RWPE2 (cell line): ENCODE results near the gene NEMP1.
"Not testable (repeated sequence)": the region's sequence is repeated elsewhere in the genome, so short reads cannot be mapped to it uniquely, and the experiment has no call there.

Experiments
- ATAC-seq: fragments of 200-7000 bp; cut with Tn5 transposase; 3 replicates; pipeline ENCODE4 v1.9.1; 2021; ENCODE audit warnings: low read depth
- DNase-seq: peaks from one replicate; pipeline ENCODE4 v3.0.0-alpha.2; 2020; ENCODE audit warnings: low spot score
- H3K27ac ChIP-seq: fragments of 450-650 bp; 2 replicates; pipeline ENCODE4 v1.5.1; 2017; ENCODE audit warnings: mild to moderate bottlenecking; ENCODE audit not compliant: poor library complexity, severe bottlenecking
- H3K27me3 ChIP-seq: fragments of 250-450 bp; sonication (Bioruptor Pico); 2 replicates; pipeline ENCODE4 v1.5.1; 2021; ENCODE audit warnings: mild to moderate bottlenecking, moderate library complexity; ENCODE audit not compliant: insufficient read depth, poor library complexity, severe bottlenecking
- H3K36me3 ChIP-seq: fragments of 250-450 bp; sonication (Bioruptor Pico); 2 replicates; pipeline ENCODE4 v1.5.1; 2020; ENCODE audit warnings: low read depth, mild to moderate bottlenecking, moderate library complexity
- H3K4me1 ChIP-seq: fragments of 250-450 bp; sonication (Bioruptor Pico); 2 replicates; pipeline ENCODE4 v1.5.1; 2021; ENCODE audit warnings: mild to moderate bottlenecking, moderate library complexity; ENCODE audit not compliant: insufficient read depth, poor library complexity, severe bottlenecking
- H3K4me3 ChIP-seq: fragments of 250-450 bp; sonication (Bioruptor Pico); 2 replicates; pipeline ENCODE4 v1.5.1; 2021; ENCODE audit warnings: mild to moderate bottlenecking, moderate library complexity; ENCODE audit not compliant: severe bottlenecking
- H3K9me3 ChIP-seq: fragments of 250-450 bp; sonication (Bioruptor Pico); 2 replicates; pipeline ENCODE4 v1.5.1; 2021; ENCODE audit warnings: mild to moderate bottlenecking, moderate library complexity; ENCODE audit not compliant: severe bottlenecking
- TF ChIP-seq, protein P1 (sequence below): fragments of 450-650 bp; IDR thresholded peaks from one replicate; pipeline ENCODE4 v1.5.1; 2017; ENCODE audit warnings: mild to moderate bottlenecking, moderate library complexity; ENCODE audit not compliant: poor library complexity, severe bottlenecking

The NEMP1 gene

DNA sequence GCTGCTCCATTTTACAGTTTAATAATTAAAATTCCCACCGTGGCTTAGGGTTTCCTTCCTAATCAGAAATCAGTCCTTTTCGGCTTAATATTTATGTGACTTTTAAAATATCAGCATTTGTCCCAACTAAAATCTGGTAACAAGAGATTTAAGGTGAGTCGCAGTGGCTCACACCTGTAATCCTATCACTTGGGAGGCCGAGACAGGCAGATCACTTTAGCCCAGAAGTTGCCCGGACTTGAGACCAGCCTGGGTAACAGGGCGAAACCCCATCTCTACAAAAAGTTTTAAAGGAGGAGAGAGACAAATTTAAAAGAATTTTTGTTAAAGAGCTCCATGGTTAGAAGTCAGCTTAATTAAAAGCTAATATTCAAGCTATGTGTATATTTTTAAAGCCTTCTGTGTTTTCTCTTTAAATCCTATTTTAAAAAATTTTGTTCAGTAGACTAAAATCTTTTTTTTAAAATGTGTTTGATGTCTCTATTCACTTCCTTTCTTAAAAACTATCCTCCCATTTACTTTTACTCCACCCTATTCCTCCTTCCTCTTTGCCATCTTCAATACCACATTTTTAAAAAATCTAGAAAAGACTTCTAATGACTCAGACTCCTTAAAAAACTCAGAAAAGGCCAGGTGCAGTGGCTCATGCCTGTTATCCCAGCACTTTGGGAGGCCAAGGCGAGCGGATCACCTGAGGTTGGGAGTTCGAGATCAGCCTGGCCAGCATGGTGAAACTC, 58.4 kb downstream of the NEMP1 start:
- Histone ChIP-seq H3K27me3 (no peaks in the 10 kb centered on the region), H3K4me1 (peaks cover 7% of the 10 kb centered on the region), H3K4me3 (no peak overlapping the region), H3K9me3 (no peaks in the 10 kb centered on the region), H3K36me3 (no peaks in the 10 kb centered on the region), H3K27ac (no peak overlapping the region)
- ATAC-seq (peak; percentile 63), DNase-seq (no peak)
- TF ChIP-seq, protein P1, sequence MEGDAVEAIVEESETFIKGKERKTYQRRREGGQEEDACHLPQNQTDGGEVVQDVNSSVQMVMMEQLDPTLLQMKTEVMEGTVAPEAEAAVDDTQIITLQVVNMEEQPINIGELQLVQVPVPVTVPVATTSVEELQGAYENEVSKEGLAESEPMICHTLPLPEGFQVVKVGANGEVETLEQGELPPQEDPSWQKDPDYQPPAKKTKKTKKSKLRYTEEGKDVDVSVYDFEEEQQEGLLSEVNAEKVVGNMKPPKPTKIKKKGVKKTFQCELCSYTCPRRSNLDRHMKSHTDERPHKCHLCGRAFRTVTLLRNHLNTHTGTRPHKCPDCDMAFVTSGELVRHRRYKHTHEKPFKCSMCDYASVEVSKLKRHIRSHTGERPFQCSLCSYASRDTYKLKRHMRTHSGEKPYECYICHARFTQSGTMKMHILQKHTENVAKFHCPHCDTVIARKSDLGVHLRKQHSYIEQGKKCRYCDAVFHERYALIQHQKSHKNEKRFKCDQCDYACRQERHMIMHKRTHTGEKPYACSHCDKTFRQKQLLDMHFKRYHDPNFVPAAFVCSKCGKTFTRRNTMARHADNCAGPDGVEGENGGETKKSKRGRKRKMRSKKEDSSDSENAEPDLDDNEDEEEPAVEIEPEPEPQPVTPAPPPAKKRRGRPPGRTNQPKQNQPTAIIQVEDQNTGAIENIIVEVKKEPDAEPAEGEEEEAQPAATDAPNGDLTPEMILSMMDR, result no peak

DNA sequence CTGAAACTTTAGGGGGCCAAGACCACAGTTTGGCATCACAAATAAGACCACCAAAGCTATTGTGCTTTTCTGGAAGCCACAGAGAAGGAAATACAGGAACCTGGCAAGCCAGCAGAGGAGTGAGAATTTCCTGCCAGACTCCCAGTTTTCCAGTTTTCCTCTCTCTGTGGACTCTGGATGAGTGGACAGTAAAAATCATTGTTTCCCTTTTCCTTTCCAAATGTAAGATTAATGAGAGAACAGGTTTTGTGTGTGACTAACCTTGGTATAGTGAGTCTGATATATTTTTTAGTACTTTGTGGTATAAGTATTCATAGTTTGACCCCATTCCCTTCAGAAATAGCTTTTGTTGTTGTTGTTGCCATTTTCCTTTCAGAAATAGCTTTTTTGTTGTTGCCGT, 59.7 kb downstream of the NEMP1 start:
- no peaks in the 10 kb centered on the region for H3K36me3 ChIP-seq
- no peak overlapping the region for H3K27ac ChIP-seq
- no peak for DNase-seq
- peaks cover 7% of the 10 kb centered on the region for H3K4me1 ChIP-seq
- no peak for ATAC-seq
- no peaks in the 10 kb centered on the region for H3K9me3 ChIP-seq
- H3K27me3 ChIP-seq, result no peaks in the 10 kb centered on the region
- H3K4me3 ChIP-seq, result no peak overlapping the region
- TF ChIP-seq, protein P1, result no peak

DNA sequence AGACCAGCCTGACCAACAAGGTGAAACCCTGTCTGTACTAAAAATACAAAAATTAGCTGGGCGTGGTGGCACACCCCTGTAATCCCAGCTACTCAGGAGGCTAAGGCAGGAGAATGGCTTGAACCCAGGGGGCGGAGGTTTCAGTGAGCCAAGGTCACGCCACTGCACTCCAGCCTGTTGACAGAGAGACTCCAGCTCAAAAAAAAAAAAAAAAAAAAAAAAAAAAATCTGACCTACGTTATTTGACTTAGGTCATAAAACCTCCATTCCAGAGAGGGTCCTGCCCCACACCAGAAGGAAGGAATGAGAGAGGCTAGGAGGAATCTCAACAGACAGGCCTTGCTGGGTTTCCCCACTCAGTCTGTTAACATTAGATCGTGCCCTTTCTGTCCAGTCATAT, 60.2 kb downstream of the NEMP1 start:
- not testable (repeated sequence) for ATAC-seq, H3K27ac ChIP-seq, H3K4me1 ChIP-seq, DNase-seq, H3K36me3 ChIP-seq, H3K9me3 ChIP-seq, H3K27me3 ChIP-seq, H3K4me3 ChIP-seq

DNA sequence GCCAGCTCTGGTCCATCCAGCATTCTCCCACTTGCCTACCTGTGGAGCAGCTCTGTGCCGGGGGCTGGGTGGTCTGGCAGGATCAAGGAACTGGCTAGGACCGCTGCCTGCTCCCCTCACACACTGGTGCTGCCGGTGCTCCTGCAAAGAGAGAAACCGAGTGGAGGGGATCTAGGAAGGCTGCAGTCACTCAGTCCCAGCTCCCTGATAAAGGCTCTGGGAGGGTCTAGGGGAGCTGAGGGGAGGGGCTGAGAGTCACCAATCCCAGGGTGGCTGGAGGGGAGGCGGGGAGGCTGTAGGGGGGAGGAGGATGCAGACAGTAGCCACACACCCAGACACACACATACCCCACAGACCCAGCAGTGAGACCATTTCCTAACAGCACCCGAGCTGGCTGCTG, 62.2 kb downstream of the NEMP1 start, which contains the start of gene TAC3:
TAC3 (minus strand) TSS at position 182 of the 400 bp plus-strand sequence. CDS start 732 bp downstream, outside the sequence.
- Histone ChIP-seq H3K4me3 (no peak within 1 kb of the TSS), H3K36me3 (no peaks in the 10 kb centered on the region), H3K4me1 (peaks cover 7% of the 10 kb centered on the region), H3K27ac (no peak within 1 kb of the TSS), H3K9me3 (no peaks in the 10 kb centered on the region), H3K27me3 (no peaks in the 10 kb centered on the region)
- TF ChIP-seq, protein P1, result no peak
- ATAC-seq (no peak), DNase-seq (no peak)

DNA sequence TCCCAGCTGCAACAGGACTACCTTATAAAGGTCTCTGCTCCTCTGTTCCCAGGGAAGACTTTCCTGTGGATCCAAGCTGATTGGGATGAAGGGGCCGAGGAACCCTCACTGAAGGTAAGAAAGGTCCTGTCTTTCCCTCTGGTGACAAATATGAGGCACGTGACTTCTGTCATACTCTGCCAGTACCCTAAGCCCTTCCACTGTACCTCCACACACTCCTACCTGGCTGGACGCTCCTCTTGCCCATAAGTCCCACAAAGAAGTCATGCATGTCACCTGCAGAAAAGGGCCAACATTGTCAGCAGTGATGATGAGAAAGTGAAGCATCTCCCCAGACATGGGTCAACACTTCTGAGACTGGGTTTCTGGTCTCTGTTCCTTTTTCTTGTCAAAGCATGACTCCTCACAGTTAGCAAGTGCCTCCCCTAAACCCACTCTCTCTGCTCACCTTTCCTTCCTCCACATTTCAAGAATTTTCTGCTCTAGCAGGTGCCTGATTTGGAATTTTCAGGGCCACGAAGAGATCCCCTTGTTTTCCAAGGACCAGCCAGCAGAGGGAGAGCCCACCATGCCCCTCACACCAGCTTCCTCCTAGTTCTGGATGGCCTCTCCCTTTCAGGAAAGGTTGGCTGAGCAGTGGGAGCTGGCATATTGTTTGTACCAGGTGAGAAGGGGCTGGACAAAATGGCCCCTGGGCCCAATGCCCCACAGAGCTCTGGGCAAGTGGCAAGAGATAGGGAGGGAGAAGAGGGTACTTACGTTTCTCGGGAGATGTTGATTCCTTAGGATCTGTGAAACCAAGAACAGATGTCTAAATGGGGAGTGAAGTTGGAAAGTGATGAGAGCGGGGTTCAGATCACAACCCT, 65.8 kb downstream of the NEMP1 start:
- no peaks in the 10 kb centered on the region for H3K4me1 ChIP-seq
- no peaks in the 10 kb centered on the region for H3K27me3 ChIP-seq
- H3K27ac ChIP-seq, result no peak overlapping the region
- DNase-seq (no peak), ATAC-seq (no peak)
- no peaks in the 10 kb centered on the region for H3K36me3 ChIP-seq
- H3K9me3 ChIP-seq, result no peaks in the 10 kb centered on the region
- H3K4me3 ChIP-seq, result no peak overlapping the region
- TF ChIP-seq, protein P1, result no peak
